Stimulated activated CD4-positive, alpha-beta T cell treated with anti-CD3 and anti-CD28 coated beads, TNF-alpha, amount 100 ng/mL, for 4 hours (primary cell): Measurements from ENCODE around the gene MARCHF9.

Experiments used
- DNase-seq, 3 experiments: peaks; one replicate each; pipeline ENCODE4 v3.0.0-alpha.2; 2020; ENCODE audit warnings: low read depth in 3 of 3

MARCHF9 gene

DNA sequence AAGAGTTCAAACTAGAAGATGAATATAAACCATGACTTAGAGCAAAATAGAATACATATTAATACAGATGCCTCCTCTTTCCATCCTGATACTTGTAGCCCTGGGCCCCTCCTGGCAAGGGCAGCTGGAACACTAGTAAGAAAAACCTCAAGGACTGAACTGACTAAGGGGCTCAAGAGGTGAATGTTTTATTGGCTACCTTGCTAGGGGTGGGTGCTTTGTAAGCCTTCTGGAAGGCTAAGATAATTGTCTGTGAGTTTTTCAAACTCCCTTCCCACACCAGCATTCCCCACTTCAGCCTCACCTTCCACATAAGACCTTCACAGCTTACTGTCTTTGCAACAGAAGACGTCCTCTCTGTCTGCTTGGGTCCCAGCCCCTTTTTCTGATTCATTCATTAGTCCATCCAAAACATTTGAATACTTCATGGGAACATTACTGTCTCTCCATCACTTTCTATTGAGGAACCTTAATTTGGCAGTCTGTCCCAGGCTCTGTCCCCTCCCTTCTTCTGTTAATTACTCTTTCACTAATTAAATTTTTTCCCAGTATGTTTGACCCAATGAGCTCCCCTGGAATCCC, 1.1 kb upstream of the MARCHF9 start:
- DNase-seq, result no peak

DNA sequence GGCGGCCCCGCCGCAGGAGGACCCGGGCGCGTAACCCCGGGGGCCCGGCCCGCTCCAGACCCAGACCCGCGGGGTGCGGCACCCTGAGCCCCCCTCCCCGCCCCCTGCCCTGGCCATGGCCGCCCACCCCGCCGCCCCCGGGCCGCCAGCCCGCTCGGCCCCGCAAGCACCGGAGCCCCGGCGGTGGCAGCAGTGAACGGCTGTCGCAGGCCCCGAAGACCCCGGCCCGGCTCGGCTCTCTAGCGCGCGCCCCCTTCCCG, 221 bp downstream of the MARCHF9 start:
- no peak for DNase-seq

DNA sequence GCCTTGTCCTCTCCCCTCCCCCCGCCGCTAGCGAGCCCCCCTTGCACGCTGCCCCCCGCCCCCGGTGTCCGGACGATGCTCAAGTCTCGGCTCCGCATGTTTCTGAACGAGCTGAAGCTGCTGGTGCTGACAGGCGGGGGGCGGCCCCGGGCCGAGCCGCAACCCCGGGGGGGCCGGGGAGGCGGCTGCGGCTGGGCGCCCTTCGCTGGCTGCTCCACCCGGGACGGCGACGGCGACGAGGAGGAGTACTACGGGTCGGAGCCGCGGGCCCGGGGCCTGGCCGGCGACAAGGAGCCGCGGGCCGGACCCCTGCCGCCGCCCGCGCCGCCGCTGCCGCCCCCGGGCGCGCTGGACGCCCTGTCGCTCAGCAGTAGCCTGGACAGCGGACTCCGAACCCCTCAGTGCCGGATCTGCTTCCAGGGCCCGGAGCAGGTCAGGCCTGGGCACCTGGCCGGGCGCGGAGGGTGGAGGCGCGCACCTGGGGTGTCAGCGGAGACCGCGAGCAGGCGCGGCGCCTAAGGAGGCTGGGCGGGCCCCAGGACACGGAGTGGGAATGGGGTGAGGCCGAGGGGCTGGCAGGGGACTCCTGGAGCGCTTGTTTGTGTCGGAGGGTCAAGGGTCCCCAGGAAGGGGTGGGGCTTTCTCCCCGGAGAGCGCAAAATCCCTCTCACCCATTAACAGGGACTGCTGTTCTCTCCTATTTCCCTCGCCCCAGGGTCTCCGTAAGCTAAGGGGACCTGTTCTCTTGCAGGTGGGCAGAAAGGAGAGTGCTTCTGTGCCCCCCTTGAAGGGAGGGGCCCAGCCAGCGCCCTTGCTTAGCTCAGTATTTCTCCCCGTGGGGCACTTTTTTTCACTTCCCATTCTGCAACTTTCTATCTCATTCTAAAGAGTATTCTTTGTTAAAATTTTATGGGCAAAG, 810 bp downstream of the MARCHF9 start:
- DNase-seq, result no peak

DNA sequence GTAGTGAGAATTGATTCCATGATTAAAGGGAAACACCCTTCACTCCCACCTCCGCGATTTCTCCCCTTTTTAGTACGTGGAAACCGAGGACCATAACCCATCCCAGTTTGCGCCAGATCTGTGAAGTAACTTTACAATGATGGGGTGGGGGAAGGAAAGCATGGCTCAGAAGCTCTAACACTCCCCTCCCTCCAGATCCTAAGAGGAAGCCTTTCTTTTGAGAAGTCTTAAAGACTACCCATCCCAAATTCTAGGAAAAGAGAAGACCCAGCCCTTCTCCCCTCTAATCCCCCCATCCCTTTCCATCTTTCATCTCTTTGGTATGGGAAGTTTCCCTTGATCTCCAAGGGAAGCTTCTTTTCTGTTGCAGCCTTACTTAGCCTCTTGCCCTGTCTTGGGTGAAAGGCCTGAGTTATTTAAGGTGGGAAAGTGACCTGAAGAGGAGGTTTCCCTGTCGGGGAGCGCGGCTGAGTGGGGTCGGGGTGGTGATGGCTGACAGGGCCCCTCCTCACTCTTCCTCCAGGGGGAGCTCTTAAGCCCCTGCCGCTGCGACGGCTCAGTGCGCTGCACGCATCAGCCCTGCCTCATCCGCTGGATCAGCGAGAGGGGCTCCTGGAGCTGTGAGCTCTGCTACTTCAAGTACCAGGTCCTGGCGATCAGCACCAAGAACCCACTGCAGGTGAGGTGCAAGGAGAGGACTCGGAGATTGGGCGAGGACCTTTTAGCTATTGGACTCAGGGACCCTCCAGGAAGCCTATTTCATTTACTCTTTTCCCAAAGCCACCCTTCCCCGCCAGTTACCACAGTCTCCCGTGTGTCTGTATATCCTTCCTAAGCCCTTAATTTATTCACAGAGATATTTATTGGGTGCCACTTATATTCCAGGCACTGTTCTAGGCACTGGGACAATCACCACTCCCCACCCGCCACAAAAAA, 1.8 kb downstream of the MARCHF9 start:
- peak in 1 of 3 experiments; percentile 55 for DNase-seq

DNA sequence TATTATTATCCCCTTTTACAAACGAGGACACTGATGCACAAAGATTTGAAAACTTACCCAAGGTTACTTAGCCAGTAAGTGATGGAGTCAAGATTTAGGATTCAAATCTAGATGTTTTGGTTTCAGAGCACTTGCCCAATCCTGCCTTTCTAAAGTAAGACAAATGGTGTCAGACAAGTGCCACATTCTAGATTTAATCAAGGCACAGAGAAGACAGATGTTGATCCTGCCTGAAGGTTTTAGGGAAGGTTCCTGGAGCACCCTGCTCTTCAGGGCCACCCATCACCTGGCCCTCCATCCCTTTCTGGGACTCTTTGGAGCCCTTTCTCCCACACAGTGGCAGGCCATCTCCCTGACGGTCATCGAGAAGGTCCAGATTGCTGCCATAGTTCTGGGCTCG, 2.9 kb downstream of the MARCHF9 start:
- no peak for DNase-seq

DNA sequence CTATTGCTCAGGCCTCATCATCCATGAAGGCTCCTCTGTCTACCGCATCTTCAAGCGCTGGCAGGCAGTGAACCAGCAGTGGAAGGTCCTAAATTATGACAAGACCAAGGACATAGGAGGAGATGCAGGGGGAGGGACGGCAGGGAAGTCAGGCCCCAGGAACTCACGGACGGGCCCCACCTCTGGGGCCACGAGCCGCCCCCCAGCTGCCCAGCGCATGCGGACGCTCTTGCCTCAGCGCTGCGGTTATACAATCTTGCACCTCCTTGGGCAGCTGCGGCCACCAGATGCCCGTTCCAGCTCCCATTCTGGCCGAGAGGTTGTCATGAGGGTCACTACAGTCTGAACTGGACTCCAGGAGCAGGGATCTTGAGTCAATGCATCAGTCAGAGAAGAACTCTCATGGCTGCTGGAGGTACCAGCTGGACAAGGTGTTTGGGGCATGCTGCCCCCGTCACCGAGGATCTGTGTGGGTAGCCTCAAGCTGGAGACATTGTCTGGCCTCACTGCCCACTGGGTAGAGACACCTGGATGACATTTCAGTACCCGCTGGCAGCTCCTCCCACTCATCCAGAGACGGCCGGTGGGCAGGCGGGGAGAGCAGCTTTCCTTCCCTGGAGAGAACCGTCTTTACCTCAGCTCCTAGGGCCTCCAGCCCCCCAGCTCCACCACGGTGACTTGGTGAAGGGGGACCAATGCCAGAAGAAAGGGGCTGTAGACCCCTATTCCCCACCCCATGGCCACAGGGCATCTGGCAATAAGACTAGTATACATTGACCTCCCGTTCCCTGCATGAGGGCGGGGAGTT, 3.9 kb downstream of the MARCHF9 start:
- DNase-seq, result no peak

DNA sequence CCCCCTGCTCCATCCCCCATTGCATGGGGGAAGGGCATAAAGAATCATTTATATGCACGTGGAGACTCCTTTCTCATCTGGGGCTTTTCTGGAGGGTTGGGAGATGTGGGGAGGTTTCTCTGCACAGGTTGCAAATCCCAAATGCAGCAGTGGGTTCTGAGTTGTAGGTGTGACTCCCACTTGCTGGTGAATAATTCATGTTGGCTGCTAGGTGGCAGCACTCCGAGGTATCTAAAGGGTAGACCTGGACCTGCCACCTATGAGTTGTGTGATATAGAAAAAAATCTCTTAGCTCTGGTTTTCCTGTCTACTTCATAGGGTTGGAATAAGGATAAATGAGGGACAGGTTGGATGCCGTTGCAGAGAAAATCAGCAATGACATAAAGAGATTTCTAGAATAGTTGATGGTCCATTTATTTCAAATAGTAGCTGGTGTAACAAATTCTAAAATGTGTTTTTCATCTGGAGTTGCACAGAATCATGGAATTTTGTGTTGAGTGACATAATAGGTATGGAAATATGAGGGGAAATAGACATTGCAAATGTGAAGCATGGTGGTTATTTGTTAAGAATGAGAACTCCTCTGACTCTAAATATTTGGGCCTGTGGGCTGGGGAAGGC, 4.6 kb downstream of the MARCHF9 start:
- no peak for DNase-seq

DNA sequence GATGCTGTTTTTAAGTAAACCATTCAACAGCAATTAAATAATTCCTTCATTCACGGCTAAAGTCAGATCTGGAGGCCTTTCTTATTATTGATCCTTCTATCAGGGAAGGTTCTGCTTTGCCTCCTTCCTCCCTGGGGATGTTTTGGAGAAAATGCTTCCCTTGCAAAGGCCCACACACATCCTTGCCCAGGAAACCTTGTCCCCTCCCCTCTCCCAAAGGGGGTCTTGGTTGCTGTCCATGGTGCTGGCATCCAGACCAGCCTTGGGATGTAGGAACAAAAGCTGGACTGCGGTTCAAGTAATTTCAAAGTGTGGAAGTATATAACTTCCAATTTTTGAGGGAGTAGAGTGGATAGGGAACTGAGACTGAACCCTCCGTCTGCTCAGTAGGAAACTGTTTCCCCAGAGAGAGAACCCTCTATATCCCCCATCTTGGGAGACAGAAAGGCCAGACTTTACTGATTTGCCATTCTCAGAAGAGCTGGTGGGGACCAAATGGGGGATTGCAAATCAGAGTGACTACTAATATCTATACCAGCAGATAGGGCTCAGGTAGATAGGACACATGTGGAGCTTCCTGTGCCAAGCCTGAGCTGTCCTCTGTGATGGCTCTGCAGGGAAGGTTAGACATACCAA, 5.6 kb downstream of the MARCHF9 start:
- no peak for DNase-seq

DNA sequence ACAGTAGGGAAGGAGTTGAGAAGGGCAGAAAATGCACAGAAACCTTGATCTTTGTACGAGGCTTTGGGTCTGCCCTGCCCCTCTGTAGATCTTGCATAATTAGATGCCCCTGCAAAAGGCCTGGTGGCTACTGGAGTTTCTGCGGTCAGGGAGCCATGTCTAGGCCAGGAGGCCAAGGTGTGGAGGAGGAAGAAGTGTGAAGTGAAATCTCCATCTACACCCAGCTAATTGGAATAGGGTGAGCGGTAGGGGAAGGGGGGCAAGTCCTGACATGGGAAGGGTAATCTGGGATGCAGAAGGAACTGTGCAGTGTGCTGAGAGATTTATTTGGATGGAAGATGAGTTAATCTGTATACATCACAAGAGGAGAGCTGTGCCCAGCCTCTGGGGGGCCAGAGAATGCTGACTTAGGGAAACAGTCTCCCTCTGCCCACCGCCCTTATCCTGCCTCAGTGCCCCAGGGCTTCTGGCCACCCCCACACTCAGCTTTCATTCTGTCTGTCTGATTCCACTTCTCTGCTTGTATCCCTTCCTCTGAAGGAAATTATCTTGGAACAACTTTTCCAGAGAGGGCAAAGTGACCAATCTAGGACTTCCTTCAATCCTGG, 6.6 kb downstream of the MARCHF9 start:
- DNase-seq, result no peak

DNA sequence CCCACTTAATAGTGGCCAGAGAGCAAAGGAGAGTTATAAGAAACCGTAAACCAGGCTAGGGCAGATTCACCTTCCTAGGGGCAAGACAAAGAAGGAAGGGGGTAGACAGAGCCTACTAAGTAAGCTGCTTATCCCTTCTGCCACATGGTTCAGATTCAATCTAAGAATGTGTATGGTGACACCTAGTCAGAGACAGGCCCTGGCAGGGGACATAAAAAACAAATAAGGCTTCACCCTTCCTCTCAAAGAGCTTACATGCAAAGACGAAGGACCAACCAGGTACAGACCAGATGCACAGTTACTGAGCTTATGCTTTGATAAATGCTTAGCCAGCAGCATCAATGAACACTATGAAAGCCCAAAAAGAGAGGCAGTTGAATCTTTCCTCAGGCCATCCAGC, 7.6 kb downstream of the MARCHF9 start:
- no peak for DNase-seq

DNA sequence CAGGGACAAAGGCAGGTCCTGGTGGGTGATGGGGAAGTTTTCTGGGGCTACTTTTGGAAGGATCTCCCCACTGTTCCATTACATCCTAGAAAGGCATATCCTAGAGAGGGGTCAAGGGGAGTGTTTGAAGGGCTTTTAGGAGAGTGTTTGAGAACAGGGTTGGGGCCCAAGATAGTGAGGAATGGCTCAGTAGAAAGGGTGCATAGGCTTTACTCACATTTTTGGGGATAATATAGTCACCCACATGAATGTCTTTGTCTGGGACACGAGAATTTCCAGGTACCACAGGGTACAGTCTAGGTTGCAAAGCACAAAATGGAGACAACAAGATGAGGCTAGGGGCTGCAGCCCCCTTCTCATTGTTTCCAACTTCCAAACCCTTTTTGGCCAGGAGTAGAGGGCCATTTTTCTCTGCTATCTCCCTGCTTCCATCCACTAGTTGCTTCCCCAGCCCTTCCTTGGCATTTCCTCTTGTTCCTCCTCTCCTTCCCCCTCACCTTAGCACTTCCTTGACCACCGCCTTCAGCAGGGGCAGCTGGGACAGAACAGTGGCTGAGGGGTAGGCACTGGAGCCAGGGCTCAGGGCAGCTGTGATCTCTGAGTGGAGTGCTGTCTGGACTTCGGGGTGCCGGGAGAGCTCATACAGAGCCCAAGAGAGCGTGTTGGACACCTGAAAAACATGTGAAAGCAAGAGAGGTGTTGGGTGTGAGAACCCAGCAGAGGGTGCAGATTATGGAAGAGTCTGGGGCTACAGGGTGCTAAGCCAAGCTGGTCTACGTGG, 9.2 kb downstream of the MARCHF9 start:
- DNase-seq, result no peak

DNA sequence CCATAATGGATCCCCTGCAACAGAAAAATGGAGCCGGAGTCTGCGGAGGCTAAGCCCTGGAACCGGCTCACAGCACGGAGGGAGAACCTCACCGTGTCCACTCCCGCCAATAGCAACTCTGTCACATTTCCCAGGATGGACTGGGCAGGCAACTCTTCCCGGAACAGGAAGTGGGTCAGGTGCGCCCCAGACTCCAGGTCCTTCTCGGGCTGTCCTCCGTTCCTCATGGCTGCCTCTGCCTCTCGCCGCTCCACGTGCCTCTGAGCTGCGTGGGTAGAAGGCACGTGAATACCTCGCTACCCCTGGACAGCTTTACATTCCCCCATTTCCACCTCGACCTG, 9.7 kb downstream of the MARCHF9 start:
- no peak for DNase-seq

DNA sequence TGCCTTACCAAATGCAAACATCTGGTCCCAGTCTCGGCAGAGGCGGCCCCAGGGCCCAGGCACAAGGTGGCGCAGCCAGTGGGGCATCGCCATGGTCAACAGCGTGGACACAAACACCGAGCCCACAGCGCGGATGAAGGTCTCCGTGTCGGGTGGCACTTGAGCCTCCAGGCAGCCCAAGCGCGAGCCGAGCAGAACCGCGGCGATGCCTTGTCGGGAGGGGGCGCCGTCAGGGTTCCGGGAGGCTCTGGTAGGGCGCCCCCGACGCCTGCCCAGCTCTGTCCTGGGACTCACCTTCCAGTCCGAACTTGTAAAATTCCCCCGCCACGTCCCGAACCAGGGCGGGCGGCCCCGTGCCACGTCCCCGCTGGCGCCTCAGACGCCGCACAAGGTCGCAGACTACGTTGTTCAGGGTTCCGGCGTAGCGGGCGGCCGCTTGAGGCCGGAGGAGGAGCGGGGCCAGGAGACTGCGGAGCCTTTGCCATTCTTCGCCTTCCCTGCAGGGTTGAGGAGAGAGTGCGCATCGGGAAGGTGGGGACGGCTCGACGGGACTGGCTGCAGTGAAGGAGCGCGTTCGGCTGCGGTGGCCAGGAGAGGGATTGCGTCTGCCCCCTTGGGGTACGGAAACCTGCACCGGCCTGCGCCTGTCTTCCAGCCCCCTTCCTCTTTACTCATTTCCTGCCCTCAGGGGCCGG, 10.2 kb downstream of the MARCHF9 start:
- DNase-seq, result no peak

DNA sequence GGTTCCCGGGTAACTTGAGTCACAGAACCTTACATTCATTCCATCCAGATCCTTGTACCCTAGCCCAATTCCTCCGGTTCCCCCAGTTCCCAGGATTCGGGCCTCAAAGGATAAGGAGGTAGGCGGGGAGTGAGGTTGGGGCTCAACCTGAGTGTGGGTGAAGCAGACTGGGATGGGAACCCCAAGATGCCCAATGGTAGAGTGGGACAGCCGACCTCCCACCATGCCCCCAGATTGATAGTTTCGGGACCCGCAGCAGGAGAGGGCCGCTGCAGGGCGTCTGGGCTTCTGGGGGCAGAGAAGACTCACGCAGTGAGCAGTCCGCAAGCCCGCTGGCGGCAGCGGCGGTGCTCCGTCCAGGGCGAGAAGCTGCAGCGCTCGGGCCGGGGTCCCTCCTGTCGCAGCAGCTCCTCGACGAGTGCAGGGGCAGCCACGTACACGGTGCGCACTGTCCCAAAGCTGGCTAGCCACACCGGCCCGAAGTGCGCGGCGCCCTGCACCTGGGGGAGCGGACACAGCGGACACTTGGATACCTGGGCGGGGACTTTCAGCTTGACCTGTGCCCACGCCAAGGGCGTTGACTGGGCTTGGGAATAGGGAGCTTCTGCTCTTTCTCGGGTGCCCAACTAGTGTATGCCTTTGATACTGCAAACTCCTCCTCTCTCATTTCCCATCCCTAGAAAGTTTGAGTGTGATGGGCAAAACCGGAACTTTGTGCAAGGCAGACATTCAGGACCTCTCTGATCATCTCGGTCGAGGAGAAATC, 11.0 kb downstream of the MARCHF9 start:
- DNase-seq, result no peak

DNA sequence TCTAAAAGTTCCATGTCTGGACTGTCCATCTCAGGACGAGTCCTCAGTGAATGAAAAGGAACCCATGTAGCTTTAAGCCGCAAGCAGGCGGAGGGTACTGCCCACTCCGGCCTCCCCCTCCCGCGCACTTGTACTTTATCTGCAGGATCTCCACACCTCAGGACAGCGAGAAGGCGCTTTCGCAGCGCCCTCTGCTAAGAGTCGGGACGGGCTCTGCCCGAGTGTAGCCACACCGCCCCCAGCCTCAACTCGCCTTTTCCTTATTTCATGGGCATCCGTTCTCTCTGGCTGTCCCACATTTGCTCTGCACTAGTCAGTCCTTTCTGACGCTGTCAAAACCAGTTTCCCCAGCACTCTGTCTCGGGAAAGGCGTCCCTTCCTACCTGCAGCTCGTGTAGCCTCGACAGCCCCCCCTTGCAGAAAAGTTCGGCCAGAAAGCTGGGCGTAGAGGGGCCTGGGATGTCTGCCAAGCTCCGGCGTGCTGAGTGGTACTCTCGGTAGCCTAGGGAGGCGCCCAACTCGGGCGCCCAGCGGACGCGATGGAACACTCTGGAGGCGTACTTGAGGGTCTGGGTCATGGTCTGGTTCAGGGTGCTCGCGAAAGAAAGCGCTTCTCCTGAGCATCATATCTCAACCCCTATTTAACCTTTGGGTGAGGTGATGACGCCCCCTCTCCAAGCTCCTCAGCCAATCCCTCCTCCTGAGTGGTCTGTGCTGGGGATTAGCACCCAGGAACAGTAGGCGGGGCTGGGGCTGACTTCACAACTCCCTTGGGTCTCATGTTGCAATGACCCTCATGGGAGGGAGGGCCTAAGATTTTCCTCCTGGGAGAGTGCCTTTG, 11.8 kb downstream of the MARCHF9 start, which contains the start of gene CYP27B1:
Gene CYP27B1, minus strand, starts transcription at position 615 of the 841 bp plus-strand sequence. Its CDS starts 37 bp downstream, at position 578.
- no peak for DNase-seq

DNA sequence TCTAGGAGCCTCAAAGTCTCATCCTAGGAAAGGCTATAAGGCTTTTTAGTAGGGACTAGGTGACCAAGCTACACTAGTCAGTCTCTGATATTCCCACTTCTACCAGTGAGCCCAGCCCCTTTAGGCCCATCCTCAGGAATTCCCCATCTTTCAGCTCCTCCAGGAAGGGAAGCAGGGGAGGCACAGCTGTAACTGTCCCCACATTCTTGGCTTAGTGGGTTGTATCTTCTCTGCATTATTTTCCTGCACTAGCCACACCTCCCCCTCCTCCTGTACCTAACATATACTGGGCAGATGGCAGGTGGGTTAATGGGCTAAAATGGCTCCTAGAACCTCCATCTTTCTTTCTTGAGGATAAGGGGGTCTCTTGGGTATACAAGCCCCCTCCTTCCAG, 12.4 kb downstream of the MARCHF9 start:
- no peak for DNase-seq

DNA sequence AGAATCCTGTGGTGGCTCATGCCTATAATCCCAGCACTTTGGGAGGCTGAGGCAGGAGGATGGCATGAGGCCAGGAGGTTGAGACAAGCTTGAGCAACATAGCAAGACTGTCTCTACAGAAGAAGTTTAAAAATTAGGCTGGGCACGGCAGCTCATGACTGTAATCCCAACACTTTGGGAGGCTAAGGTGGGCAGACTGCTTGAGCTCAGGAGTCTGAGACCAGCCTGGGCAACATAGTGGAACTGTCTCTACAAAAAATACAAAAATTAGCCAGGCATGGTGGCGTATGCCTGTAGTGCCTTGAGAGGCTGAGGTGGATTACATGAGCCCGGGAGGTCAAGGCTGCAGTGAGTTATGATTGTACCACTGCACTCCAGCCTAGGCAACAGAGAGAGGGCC, 13.0 kb downstream of the MARCHF9 start:
- DNase-seq, result no peak
